Activated CD4-positive, alpha-beta T cell treated with anti-CD3 and anti-CD28 coated beads, Interleukin-2, amount 50 U/mL, for 48 hours (primary cell): ENCODE data around the gene SEMA3G.

Source experiments
- DNase-seq, 2 experiments: peaks; one replicate each; pipeline ENCODE4 v3.0.0-alpha.2; 2020

SEMA3G gene

GRCh38 chr3:52444860-52445793 lies at the start of gene SEMA3G:
Gene SEMA3G, minus strand, starts transcription at chr3:52445103. Its CDS starts 76 bp downstream, at chr3:52445027.
- peak; percentile 85 to 88 for DNase-seq

GRCh38 chr3:52494445-52494844 lies 49.5 kb upstream of the SEMA3G start:
- no peak for DNase-seq

GRCh38 chr3:52493232-52494017 lies 48.5 kb upstream of the SEMA3G start:
- DNase-seq, result no peak

- DNase-seq, result no peak
These were observed 47.2 kb upstream of the SEMA3G start for GRCh38 chr3:52492059-52492458.

- no peak for DNase-seq
These were observed 46.1 kb upstream of the SEMA3G start for GRCh38 chr3:52490939-52491526.

- no peak for DNase-seq
These were observed 45.4 kb upstream of the SEMA3G start for GRCh38 chr3:52490035-52490938.

GRCh38 chr3:52489453-52489852 lies 44.5 kb upstream of the SEMA3G start:
- DNase-seq, result no peak

GRCh38 chr3:52488746-52489145 lies 43.8 kb upstream of the SEMA3G start:
- DNase-seq, result no peak

- no peak for DNase-seq
These were observed 43.1 kb upstream of the SEMA3G start for GRCh38 chr3:52487788-52488691.

- DNase-seq, result no peak
These were observed 42.3 kb upstream of the SEMA3G start for GRCh38 chr3:52487050-52487787.

GRCh38 chr3:52484680-52485461 lies 40.0 kb upstream of the SEMA3G start:
- DNase-seq, result no peak

- no peak for DNase-seq
These were observed 38.9 kb upstream of the SEMA3G start for GRCh38 chr3:52483577-52484381.

- DNase-seq, result no peak
These were observed 38.2 kb upstream of the SEMA3G start for GRCh38 chr3:52483081-52483480.

GRCh38 chr3:52481819-52482521 lies 37.1 kb upstream of the SEMA3G start:
- DNase-seq, result peak; percentile 10 to 26

- no peak for DNase-seq
These were observed 36.1 kb upstream of the SEMA3G start for GRCh38 chr3:52480768-52481715.

- no peak for DNase-seq
These were observed 35.1 kb upstream of the SEMA3G start for GRCh38 chr3:52479877-52480575.
